NCI-H1436 treated with DMSO at 0.1 percent for 48 hours (cell line): ENCODE data around the gene MSANTD4.
"Not testable (repeated sequence)": the region's sequence is repeated elsewhere in the genome, so short reads cannot be mapped to it uniquely, and the experiment has no call there.

Experiments used
- DNase-seq: peaks from one replicate; lab custom pipeline; 2025; lab: John Stamatoyannopoulos, UW

The MSANTD4 gene

DNA sequence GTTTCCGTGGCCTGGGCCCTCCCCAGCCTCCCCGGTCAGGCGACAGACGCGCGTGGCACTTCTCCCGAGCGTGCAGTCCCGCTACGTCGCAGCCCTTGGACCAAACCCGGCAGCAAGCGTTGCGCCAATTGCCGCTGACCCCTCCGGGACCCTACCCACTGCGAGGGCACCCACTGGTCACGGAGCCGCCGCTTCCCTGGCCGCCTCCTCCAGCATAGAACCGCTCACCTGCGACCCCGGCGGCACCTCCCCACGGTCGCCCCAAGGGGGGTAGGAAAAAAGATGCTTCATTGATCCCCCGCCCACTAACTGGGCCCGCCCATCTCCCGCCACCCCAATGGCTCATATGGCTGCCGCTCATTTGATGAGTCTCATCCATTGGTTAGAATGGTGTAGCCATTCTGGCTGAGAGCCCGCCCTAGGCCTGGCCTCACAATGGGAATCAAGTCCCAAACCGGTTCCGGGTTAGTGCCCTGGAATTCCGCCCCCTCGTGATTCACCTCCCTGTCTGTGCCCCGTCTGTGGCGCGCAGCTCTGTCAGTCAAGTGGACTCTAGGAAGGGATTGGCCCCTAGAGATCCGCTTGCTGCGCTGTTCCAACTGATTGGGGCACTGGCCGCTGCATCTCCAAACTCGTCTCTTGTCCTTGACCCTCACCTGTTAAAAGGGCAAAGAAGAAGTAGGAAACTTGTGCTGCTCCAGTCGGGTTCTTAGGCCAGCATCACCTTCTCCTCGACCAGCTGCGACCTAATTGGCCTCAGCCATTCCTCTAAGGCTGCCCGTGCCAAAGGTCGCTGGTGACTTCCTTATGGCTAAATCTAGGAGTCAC is at the start of gene MSANTD4:
Gene MSANTD4 (minus strand): TSS at position 274 of the 828 bp plus-strand sequence. CDS start 11,323 bp downstream, outside the sequence.
- peak; percentile 95 for DNase-seq

GRCh38 chr11:106070606-106071005 is 48.6 kb upstream of the MSANTD4 start:
- no peak for DNase-seq

DNA sequence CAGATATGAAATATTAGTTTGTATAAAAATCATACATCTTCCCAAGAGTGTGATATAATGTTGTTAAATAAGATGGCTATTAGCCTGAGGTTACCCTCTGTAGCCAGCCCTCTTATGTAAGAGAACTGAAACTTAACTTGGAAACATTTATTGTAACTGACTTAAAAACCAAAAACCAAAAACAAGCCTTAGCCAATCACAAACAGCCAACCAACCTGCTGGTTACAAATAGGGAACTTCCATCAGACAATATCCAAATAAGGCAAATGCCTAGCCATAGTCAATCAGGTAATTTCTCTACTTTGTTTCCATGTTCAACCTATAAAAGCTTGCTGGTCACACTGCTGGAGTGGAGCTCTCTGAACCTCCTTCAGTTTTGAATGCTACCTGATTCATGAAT is 41.0 kb upstream of the MSANTD4 start:
- DNase-seq, result no peak

DNA sequence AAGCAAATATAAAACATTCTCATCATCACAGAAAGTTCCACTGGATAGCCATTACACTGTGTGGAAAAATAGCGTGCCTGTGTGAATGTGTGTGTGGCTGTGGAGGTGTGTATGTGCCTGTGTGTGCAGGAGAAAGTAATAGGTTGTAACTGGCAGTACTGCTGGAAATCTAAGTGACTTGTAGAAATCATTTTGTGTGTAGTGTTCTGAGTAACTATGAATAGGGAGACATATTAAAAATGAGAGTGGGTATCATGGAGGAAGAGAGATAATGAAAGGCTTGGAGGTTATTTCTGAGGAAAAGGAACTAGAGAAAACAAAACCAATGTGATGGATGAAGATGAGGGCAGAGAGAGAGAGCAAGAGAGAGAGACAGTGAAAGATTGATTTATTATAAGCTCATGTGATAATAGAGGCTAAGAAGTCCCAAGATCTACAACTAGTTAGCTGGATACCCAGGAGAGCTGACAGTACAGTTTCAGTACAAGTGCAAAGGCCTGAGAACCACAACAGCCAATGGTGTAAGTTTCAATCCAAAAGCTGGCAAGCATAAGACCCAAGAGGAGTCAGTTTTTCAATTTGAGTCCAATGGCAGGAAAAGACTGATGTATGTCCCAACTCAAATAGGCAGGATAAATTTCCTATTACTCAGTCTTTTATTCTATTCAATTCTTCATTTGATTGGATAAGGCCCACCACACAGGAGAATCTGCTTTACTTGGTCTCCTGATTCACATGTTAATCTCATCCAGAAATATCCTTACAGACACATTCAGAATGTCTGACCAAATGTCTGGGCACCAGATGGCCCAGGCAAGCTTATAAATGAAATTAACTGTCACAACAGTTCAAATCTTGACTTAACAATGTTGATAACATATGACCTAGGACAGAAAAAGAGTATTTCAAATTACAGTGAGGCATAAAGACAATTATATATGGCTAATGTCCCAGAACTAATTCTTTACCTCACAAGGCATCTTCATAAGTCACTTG is 40.2 kb upstream of the MSANTD4 start:
- DNase-seq, result no peak

DNA sequence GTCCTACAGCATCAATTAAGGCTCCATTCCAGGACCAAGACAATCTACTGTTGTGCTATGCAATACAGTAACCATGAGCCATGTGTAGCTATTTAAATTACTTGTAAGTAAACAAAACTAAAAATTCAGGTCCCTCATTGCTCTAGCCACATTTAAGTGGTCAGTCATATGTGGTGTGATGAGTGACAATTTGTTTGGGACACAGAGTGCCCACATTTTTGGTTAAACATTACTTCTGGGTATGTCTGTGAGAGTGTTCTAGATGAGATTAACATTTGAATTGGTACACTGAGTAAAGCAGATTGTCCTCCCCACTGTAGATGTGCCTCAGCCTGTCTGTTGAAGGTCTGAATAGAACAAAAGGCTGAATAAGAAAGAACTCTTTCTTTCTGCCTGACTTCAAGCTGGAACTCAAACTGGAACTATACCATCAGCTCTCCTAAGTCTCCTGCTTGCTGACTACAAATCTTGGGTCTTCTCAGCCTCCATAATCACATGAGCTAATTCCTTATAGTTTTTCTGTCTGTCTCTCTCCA is 39.3 kb upstream of the MSANTD4 start:
- DNase-seq, result no peak

DNA sequence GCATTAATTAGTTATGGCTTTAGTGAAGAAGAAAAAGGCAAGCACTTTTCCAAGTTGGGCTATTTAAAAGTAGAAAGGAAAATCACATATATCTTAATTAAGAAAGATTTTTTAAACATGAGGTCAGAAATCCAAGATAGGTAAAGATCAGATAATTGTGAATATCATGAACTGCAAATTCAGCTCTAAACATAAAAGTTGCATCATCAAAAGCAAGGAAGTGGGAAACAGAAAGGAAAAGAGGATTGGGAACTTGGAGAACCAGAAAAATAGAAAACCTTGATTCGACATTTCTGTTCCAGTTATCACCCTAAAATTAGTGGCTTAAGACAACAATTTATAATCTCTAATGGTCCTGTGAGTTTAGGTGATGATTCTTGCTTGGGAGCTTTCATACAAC is 37.6 kb upstream of the MSANTD4 start:
- no peak for DNase-seq

- DNase-seq, result not testable (repeated sequence)
These were observed 36.3 kb upstream of the MSANTD4 start for GRCh38 chr11:106058377-106058776.

GRCh38 chr11:106051103-106051502 is 29.1 kb upstream of the MSANTD4 start:
- DNase-seq, result no peak

GRCh38 chr11:106049727-106050476 is 27.9 kb upstream of the MSANTD4 start:
- DNase-seq, result no peak

GRCh38 chr11:106047631-106048030 is 25.6 kb upstream of the MSANTD4 start:
- DNase-seq, result no peak

DNA sequence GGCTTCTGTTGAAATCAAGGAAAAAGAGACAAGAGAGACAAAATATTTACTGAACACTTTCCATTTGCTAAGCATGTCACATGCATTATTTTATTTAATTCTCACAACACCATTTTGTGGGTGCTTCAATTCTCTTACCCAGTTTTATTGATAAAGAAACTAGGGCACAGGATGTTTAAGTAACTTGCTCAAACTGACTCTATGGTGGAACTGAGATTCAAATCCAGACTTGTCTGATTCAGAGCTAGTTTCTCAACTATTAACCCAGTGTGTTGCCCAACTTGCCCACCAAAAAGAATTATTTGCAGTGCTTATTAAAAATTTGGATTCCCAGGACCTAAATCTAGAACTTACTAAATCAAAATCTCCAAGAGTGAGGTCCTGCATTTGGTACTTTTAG is 21.5 kb upstream of the MSANTD4 start:
- DNase-seq, result no peak

GRCh38 chr11:106032861-106033260 is 10.8 kb upstream of the MSANTD4 start:
- no peak for DNase-seq

DNA sequence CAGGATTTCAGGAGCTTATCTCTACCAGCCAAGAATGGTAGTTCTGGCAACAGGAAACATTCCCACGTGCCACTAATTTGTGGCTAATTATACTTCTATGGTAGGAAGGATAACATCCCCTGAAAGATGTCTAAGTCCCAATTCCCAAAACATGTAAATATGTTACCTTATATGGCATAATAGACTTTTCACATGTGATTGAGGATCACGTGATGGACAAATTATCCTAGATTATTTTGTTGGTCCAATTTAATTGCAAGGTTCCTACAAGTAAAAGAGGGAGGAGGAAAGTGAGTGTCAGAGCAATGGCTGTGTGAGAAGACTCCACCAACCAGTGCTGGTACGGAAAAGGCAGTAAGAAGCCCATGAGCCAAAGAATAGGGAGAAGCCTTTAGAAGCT is 9.9 kb upstream of the MSANTD4 start:
- no peak for DNase-seq

DNA sequence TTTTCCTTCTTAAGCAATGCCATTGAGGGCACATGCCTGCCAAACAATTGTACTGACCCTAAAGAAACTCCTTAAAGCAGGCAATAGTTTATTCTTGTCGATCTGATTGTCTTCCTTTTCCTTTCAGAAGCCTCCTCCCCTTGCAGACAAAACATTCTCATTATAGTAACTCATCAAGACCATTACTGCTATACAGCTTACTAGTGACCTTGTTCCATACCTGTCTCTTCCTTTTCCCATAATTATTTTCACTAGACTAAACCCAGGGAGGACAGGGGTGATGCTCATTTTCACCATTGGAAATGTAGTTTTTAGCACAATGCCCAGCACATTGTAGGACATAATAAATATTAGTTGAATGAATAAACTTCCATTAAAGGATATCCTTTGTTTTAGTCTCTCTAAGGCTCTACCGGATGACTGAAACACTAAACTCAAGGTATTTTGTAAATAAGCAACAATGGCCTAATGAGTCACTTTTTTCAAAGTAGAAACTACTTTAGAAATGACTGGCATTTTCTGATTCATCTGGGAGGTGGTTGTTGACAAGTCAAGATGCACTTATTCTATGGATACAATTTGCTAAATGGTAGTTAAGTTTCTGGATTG is 9.3 kb upstream of the MSANTD4 start:
- DNase-seq, result no peak

DNA sequence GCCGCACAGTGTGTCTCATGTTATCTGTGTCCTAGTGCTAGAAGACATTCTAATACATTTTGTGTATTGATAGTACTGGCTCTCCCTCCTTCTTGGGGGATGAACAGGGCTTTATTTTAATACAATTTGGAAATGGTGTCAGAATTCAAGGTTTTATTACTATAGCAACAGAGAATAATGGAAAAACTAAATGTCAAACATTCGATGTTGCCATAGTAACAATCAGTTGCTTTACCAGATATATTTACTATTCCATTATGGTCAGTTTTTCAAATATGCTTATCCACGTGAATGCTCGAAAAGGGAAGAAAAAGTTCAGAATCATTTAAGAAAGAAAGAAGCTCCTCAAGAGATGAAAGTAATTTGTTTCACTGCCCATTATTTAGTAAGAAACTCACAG is 8.6 kb upstream of the MSANTD4 start:
- DNase-seq, result no peak

- no peak for DNase-seq
These were observed 795 bp upstream of the MSANTD4 start for GRCh38 chr11:106022795-106023275.

DNA sequence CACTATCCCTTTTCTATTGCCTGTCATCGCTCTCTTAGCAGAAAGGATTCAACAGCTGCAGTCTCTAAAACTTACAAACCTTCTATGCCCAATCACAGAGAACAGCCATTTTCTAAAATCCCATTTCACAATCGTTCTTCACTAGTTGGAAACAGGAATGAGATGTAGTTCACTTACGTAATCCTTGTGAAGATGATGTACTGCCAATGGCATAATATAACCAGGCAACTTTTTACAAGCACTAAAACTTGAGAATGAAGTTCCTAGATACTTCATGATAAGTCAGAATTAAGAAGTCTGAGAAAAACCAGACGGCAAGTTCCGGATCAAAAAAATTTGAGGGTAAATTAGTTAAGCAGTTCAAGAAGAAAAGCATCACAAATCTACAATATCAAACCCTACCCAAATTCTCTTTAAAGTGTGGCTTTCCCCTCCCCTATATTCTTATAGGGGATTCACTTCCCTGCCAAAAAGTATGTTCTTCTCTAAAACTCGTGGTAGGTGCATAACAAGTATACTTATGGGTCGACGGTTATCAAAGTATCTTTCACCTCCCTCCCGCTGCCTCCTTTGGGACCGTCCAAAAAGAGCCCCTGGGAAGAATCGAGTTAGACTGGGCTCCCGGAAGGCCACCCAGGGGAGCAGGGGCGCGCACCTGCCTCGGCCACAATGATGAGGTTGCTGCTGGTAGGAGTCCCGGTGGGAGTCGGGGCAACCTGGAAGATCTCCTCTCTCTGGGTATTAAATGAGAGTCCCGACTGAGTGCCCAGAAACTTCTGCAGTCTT is 666 bp downstream of the MSANTD4 start:
- DNase-seq, result no peak

GRCh38 chr11:106017093-106017492 is 4.9 kb downstream of the MSANTD4 start:
- no peak for DNase-seq

GRCh38 chr11:106015066-106015465 is 7.0 kb downstream of the MSANTD4 start:
- DNase-seq, result no peak

- DNase-seq, result no peak
These were observed 7.4 kb downstream of the MSANTD4 start for GRCh38 chr11:106014620-106015019.
